DND-41 (cell line): ENCODE data around the gene MUC6.

ENCODE experiments used
- ATAC-seq: fragments of 200-7000 bp; cut with Tn5 transposase; 3 replicates; pipeline ENCODE4 v1.9.1; 2021; ENCODE audit warnings: low read depth; ENCODE audit not compliant: insufficient read depth
- DNase-seq: peaks from one replicate; pipeline ENCODE4 v3.0.0-alpha.2; 2020
- H2AFZ ChIP-seq: 2 replicates; pipeline ENCODE4 v1.6.0; 2012; ENCODE audit warnings: low read depth, low read length
- H3K27ac ChIP-seq: 2 replicates; pipeline ENCODE4 v1.5.1; 2012; ENCODE audit warnings: low read length, inconsistent platforms
- H3K27me3 ChIP-seq: fragments of 200-600 bp; sonication (generic); 2 replicates; pipeline ENCODE4 v1.6.0; 2012; ENCODE audit warnings: low read length, mild to moderate bottlenecking, inconsistent platforms; ENCODE audit not compliant: insufficient read depth, poor library complexity
- H3K36me3 ChIP-seq: 2 replicates; pipeline ENCODE4 v1.5.1; 2012; ENCODE audit warnings: low read length, inconsistent platforms; ENCODE audit not compliant: insufficient read depth
- H3K4me1 ChIP-seq: 2 replicates; pipeline ENCODE4 v1.5.1; 2012; ENCODE audit warnings: mild to moderate bottlenecking, low read length; ENCODE audit not compliant: insufficient read depth
- H3K4me2 ChIP-seq: 2 replicates; pipeline ENCODE4 v1.6.0; 2012; ENCODE audit warnings: mild to moderate bottlenecking, moderate library complexity, low read length, inconsistent platforms; ENCODE audit not compliant: insufficient read depth
- H3K4me3 ChIP-seq, 2 experiments: fragments of 200-600 bp in 1 of 2; shearing (Covaris generic) in 1 of 2; 2 replicates each; pipeline ENCODE4 v1.5.1; 2012 to 2016; ENCODE audit warnings: inconsistent platforms in 2 of 2, low read length in 2 of 2, mild to moderate bottlenecking in 2 of 2, low read depth in 1 of 2, moderate library complexity in 1 of 2
- H3K79me2 ChIP-seq: 2 replicates; pipeline ENCODE4 v1.6.0; 2012; ENCODE audit warnings: low read length, inconsistent platforms; ENCODE audit not compliant: insufficient read depth
- H3K9ac ChIP-seq: 2 replicates; pipeline ENCODE4 v1.6.0; 2012; ENCODE audit warnings: low read depth, mild to moderate bottlenecking, inconsistent platforms, low read length, moderate library complexity
- H3K9me3 ChIP-seq: 2 replicates; pipeline ENCODE4 v1.5.1; 2012; ENCODE audit warnings: low read length, moderate library complexity, mild to moderate bottlenecking, inconsistent platforms; ENCODE audit not compliant: insufficient read depth, severe bottlenecking
- H4K20me1 ChIP-seq: 2 replicates; pipeline ENCODE4 v1.6.0; 2012; ENCODE audit warnings: low read length; ENCODE audit not compliant: insufficient read depth
- EZH2 ChIP-seq: IDR thresholded peaks from 3 replicates; pipeline ENCODE4 v1.6.1; 2012; ENCODE audit warnings: borderline replicate concordance, low read depth, mild to moderate bottlenecking, moderate library complexity, low read length, inconsistent platforms; ENCODE audit not compliant: severe bottlenecking
- TF ChIP-seq, protein P1 (sequence below): IDR thresholded peaks from 2 replicates; pipeline ENCODE4 v1.5.1; 2012; ENCODE audit warnings: borderline replicate concordance, low read length, moderate library complexity, mild to moderate bottlenecking; ENCODE audit not compliant: poor library complexity, severe bottlenecking; ENCODE audit errors: extremely low read depth

The MUC6 gene

DNA sequence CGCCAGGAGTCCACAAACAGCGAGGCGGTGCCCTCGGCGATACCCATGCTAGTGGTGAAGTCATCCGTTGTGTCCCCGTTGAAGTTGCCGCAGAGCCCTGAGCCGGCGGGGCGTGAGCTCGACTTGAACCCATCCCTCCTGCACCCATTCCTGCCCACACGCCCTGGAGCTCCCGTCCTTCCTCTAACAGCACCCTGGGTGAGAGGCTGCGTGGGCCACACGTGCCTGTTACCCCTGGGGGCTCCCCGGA is 8.3 kb downstream of the MUC6 start:
- Histone ChIP-seq H3K27ac (no peak overlapping the region), H3K4me2 (no peak overlapping the region), H3K4me1 (no peaks in the 10 kb centered on the region), H3K4me3 (no peak overlapping the region), H3K79me2 (no peaks in the 10 kb centered on the region), H2AFZ (no peak overlapping the region), H3K27me3 (no peaks in the 10 kb centered on the region), H4K20me1 (no peaks in the 10 kb centered on the region; the same call in 1 of the 2 replicates), H3K36me3 (no peaks in the 10 kb centered on the region), H3K9me3 (no peaks in the 10 kb centered on the region), H3K9ac (no peak overlapping the region)
- TF ChIP-seq EZH2: no peak
- TF ChIP-seq, protein P1, sequence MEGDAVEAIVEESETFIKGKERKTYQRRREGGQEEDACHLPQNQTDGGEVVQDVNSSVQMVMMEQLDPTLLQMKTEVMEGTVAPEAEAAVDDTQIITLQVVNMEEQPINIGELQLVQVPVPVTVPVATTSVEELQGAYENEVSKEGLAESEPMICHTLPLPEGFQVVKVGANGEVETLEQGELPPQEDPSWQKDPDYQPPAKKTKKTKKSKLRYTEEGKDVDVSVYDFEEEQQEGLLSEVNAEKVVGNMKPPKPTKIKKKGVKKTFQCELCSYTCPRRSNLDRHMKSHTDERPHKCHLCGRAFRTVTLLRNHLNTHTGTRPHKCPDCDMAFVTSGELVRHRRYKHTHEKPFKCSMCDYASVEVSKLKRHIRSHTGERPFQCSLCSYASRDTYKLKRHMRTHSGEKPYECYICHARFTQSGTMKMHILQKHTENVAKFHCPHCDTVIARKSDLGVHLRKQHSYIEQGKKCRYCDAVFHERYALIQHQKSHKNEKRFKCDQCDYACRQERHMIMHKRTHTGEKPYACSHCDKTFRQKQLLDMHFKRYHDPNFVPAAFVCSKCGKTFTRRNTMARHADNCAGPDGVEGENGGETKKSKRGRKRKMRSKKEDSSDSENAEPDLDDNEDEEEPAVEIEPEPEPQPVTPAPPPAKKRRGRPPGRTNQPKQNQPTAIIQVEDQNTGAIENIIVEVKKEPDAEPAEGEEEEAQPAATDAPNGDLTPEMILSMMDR: no peak
- DNase-seq (no peak), ATAC-seq (no peak)

GRCh38 chr11:1027483-1028290 is 8.8 kb downstream of the MUC6 start:
- TF ChIP-seq EZH2: no peak
- TF ChIP-seq, protein P1: no peak
- no peak for DNase-seq
- Histone ChIP-seq H3K27ac (no peak overlapping the region), H3K36me3 (no peaks in the 10 kb centered on the region), H3K4me3 (no peak overlapping the region), H3K9me3 (no peaks in the 10 kb centered on the region), H3K27me3 (no peaks in the 10 kb centered on the region), H2AFZ (no peak overlapping the region), H4K20me1 (no peaks in the 10 kb centered on the region; the same call in 1 of the 2 replicates), H3K9ac (no peak overlapping the region), H3K4me2 (no peak overlapping the region), H3K4me1 (no peaks in the 10 kb centered on the region), H3K79me2 (no peaks in the 10 kb centered on the region)
- ATAC-seq: no peak

GRCh38 chr11:1026641-1027482 is 9.7 kb downstream of the MUC6 start:
- Histone ChIP-seq H3K36me3 (no peaks in the 10 kb centered on the region), H3K27ac (no peak overlapping the region), H3K9me3 (no peaks in the 10 kb centered on the region), H3K4me1 (no peaks in the 10 kb centered on the region), H3K4me3 (no peak overlapping the region), H3K4me2 (no peak overlapping the region), H3K9ac (no peak overlapping the region), H2AFZ (no peak overlapping the region), H3K27me3 (no peaks in the 10 kb centered on the region), H3K79me2 (no peaks in the 10 kb centered on the region), H4K20me1 (no peaks in the 10 kb centered on the region; the same call in none of the 2 replicates)
- DNase-seq (no peak), ATAC-seq (no peak)
- TF ChIP-seq, protein P1: no peak
- TF ChIP-seq EZH2: no peak
